Myocyte (in vitro differentiated cells): Measurements from ENCODE around the gene GJA1. TPM values are rescaled to one million over a fixed set of nuclear protein-coding genes. Genes with fewer than 3 reads are reported as not detected.

Experiments used
- DNase-seq: peaks from one replicate; pipeline ENCODE4 v3.0.0-alpha.2; 2012; ENCODE audit warnings: low read depth
- total RNA-seq: library from RNA; depleted of rRNA; stranded (reverse); fragments of >200 nt; gene quantifications from 2 replicates; pipeline ENCODE4 v1.2.3, GENCODE V29; 2014

The GJA1 gene
- total RNA-seq, 1 donor from 2014 or later, result 4.0 TPM

DNA sequence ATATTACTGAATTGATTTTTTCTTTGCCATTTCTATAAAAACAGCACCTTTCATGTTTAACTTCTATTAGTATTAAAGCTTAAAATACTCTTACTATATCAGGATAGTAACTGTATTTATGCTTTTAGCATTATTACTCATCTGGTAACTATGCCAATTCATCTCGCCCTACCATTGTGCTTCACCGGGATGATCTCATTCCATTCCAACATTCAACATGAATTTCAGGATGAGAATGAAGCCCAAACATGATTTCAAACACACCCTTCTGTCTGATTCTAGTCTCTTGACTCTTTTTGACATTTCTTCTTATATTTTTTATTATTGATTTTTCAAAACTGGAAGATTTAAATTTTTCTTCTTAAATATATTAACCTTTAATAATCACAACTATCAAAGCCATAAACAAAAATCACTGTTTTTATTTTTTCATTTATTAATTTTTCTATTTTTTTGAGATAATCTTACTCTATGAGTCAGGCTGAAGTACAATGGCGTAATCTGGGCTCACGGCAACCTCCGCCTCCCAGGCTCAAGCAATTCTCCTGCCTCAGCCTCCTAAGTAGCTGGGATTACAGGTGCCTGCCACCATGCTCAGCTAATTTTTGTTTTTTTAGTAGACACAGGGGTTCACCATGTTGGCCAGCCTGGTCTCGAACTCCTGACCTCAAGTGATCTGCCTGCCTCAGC lies 46.7 kb downstream of the GJA1 start:
- DNase-seq, result peak; percentile 75

DNA sequence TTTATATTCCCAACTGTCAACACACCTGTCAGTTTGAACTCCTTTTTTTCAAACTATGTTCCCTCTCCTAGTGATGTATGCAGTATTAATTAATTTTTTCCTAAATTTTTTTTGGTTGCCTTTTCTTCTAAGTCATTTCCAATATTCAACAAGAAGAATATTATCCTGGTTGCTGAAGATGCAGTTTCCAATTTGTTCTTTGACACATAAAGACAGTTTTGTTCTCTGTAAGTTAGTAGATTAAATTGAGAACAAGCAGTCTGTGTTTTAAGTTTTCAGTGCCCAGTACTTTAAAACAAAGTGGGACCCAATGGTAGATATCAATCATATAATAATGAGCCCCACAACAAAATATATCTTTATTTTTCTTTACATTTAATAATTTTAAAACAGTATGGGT lies 47.3 kb downstream of the GJA1 start:
- no peak for DNase-seq

DNA sequence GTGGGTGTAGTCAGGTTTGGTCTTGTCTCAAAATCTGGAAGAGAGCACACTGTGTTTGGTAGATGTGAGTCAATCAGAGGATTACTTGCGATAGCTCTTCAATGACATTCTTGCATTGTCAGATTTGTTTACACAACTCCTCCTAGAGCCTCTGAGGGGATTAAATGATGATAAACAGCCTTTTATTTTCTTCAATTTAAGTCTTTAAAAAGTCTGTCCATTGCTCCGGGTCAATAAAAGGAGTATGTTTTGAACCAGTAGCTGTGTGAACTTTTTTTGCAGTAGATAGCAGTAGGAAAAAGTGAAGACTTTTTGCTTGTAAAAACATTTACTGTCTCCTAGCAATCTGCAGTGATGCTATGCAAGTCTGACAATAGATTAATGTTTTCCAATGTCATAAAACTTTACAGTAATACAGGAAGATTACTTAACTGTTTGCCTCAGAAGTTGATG lies 49.9 kb downstream of the GJA1 start:
- DNase-seq, result no peak

DNA sequence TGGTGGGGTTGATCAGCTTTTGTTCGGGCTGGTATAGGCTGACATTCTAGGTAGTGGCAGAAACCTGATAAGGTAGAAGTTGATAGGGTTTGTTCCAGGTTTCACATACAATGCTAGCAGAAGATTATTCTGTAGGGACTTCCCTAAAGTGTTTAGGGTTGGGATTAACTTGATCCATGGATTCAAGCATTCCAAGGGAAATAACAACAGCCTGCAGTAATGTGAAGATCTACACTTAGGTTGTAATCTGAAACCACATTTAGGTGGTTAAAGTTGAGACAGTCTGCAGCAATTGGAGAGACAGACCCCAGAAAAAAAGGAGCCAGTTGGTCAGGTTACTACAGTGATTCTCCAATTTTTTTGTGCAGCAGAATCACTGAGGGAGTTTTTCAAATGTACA lies 56.1 kb downstream of the GJA1 start:
- no peak for DNase-seq

DNA sequence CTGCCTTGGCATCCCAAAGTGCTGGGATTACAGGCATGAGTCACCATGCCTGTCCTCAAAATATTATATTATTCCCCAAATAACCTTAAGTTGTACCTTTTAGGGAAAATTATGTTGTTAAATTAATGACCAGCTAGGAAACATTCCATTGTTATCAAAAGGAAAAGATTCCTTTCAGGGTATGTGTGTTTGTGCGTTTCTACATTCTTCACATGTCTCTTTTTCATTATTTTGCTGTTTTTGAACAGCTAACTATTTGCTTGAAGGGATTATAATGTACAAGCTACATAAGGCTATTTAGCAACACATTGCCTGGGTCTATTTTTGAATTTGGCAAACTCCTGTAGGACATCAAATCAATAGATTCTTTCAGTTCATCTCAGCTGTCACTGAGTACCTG lies 57.1 kb downstream of the GJA1 start:
- no peak for DNase-seq

DNA sequence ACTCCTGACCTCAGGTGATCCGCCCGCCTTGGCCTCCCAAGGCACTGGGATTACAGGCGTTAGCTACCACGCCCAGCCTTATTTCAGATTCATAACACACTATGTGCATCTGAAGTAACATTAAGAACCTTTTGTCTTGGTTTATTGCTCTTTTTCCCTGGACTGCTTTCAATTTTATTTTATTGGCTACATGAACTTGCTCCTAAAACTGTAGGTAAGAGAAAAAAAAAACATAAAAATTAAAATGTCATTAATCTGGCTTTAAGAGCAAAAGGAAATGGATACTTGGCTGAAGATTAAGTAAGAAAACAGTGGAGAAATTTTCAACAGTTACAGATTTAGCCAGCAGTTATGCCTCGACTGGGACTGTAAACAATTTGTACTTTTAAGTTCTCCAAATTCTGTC lies 62.5 kb downstream of the GJA1 start:
- DNase-seq, result no peak

DNA sequence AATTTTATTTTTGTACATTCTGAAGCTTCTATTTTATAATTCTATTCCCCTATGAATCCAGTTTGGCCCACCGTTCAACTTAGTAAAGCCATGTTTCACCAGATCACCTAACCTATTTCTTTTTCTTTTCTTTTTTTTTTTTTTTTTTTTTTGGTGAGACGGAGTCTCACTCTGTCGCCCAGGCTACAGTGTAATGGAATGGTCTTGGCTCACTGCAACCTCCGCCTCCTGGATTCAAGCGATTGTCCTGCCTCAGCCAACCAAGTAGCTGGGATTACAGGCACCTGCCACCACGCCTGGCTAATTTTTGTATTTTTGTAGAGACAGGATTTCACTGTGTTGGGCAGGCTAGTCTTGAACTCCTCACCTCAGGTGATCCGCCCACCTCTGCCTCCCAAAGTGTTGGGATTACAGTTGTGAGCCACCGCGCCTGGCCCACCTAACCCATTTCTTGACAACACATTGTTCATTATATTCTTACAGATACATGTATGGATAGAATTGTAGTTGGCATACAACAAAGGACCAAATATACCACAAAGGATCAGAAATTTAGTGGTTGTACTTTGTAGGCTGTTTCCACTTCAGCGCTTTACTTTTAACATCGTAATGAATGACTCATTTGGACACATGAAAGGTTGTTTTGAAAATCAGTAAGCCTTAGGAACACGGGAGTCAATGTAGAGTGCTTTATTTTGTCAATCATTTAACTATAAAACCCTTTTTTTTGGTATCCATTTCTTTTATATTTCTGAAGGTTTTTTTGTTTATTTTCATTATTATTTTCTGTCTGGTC lies 63.2 kb downstream of the GJA1 start:
- DNase-seq, result no peak

Other genes starting within 250 kb of the GJA1 start
- gene TBC1D32, start 101.2 kb upstream of the GJA1 start, total RNA-seq, result 8.4 and 9.5 TPM in 2 replicates